ENCODE measurements around the gene SNN.

GRCh38 chr16:11698271-11698689 is 30.0 kb downstream of the SNN start:
- TF ChIP-seq POLR2A (IDR thresholded peaks at IDR 0.05) (no peak), CTCF (IDR thresholded peaks at IDR 0.05) (no peak)
